Brain microvascular endothelial cell (primary cell): ENCODE measurements around the gene SNAI3.
"Not testable (repeated sequence)": the region's sequence is repeated elsewhere in the genome, so short reads cannot be mapped to it uniquely, and the experiment has no call there.

Experiments used
- DNase-seq: peaks from one replicate; pipeline ENCODE4 v3.0.0-alpha.2; 2020
- H3K27ac ChIP-seq: fragments of 250-450 bp; sonication (Bioruptor Pico); 2 replicates; pipeline ENCODE4 v1.5.1; 2020; ENCODE audit warnings: mild to moderate bottlenecking, moderate library complexity
- H3K27me3 ChIP-seq: fragments of 250-450 bp; sonication (Bioruptor Pico); replicated peaks from 2 replicates; pipeline ENCODE4 v1.5.1; 2020; ENCODE audit warnings: mild to moderate bottlenecking
- H3K36me3 ChIP-seq: fragments of 250-450 bp; sonication (Bioruptor Pico); replicated peaks from 2 replicates; pipeline ENCODE4 v1.5.1; 2020; ENCODE audit warnings: mild to moderate bottlenecking
- H3K4me3 ChIP-seq: 2 replicates; pipeline ENCODE4 v1.5.1; 2011; ENCODE audit warnings: low read depth, mild to moderate bottlenecking, control low read depth, low read length, moderate library complexity
- CTCF ChIP-seq: IDR thresholded peaks from 2 replicates; pipeline ENCODE4 v1.5.1; 2011; ENCODE audit warnings: low read depth, mild to moderate bottlenecking, moderate library complexity, low read length, control low read depth, inconsistent platforms; ENCODE audit errors: missing control alignments
- in situ Hi-C: cut with HindIII; loops from 2 replicates; pipeline ENCODE4 v1.10.0; 2017; ENCODE audit warnings: low sequenced_read_pairs, low pct_ligation_motif_present

The SNAI3 gene

GRCh38 chr16:88669980-88670379, 16.3 kb downstream of the SNAI3 start:
- Histone ChIP-seq H3K36me3 (no peaks in the 10 kb centered on the region), H3K4me3 (no peak overlapping the region), H3K27me3 (no peaks in the 10 kb centered on the region), H3K27ac (no peak overlapping the region)
- DNase-seq = no peak
- TF ChIP-seq CTCF = no peak
- in situ Hi-C loops = no loop called here

DNA sequence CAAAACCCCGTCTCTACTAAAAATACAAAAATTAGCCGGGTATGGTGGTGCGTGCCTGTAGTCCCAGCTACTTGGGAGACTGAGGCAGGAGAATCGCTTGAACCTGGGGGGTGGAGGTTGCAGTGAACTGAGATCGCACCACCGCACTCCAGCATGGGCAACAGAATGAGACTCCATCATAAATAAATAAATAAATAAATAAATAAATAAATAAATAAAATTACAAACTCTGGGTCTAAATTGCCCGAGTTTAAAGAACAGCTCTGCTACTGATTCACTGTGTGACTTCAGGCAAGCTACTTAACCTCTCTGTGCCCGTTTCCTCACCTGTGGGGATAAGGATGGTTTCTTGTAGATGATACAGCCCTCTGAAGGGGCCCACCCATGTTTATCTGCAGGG, 16.8 kb downstream of the SNAI3 start:
- H3K27me3 ChIP-seq, H3K4me3 ChIP-seq, H3K36me3 ChIP-seq, H3K27ac ChIP-seq, DNase-seq, in situ Hi-C loops: not testable (repeated sequence)

DNA sequence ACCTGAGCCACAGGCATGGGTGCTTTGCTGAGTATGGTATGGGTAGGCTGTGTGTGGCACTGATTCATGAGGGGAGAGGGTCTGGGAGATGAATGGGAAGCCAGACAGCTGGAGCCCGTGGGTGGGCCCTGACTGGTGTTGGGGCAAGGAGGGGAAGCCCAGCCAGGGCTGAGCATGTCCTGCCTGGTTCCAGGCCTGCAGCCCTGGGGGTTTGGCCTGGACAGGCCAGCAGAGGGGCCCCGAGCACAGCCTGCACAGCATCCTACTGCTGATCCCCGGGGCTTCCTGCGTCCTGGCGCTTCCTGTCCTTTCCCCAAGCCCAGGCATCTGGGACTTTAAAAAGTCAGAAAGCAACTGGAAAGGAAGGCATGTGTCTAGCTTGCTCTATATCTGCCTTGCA, 18.8 kb downstream of the SNAI3 start:
- peak; percentile 50 for TF ChIP-seq CTCF

DNA sequence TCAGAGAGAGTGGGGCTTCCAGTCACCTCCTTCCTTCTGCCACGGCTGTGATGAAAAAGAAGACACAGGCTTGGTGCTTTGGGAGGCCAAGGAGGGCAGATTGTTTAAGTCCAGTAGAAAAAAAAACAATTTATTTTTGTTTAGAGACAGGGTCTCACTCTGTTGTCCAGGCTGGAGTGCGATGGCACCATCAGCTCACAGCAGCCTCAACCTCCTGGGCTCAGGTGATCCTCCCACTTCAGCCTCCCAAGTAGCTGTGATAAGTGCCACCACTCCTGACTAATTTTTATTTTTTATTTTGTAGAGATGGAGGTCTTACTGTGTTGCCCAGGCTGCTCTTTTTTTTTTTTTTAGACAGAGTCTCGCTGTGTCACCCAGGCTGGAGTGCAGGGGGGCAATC, 20.7 kb downstream of the SNAI3 start:
- DNase-seq = no peak
- no peak for TF ChIP-seq CTCF
- Histone ChIP-seq H3K27me3 (no peaks in the 10 kb centered on the region), H3K4me3 (no peak overlapping the region), H3K36me3 (no peaks in the 10 kb centered on the region), H3K27ac (no peak overlapping the region)
- in situ Hi-C loops = no loop called here

More for the DNA sequence above, 18.8 kb downstream of the SNAI3 start:
- Histone ChIP-seq H3K36me3 (no peaks in the 10 kb centered on the region), H3K4me3 (no peak overlapping the region), H3K27me3 (no peaks in the 10 kb centered on the region), H3K27ac (no peak overlapping the region)
- DNase-seq = no peak
- in situ Hi-C loops = no loop called here

DNA sequence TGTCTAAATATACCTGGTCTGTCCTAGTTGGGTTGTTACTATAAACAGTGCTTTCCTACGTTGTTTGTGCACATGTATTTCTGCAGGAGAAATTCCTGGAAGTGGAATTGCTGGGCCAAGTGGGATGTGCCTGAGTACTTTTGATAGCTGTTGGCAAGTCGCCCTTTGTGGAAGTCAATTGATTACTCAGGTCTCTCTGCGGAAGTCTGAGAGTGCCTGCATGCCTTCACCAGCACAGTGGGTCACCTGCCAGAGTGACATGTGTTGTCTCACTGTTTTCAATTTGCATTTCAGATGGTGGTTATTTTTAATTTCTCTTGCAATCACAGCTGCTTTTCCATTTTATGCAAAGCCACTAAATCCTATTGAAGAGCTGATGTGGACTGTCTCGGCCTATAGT, 21.2 kb downstream of the SNAI3 start:
- H3K27ac ChIP-seq = no peak overlapping the region
- TF ChIP-seq CTCF = no peak
- in situ Hi-C loops = no loop called here
- H3K36me3 ChIP-seq = peaks cover under 1% of the 10 kb centered on the region
- H3K4me3 ChIP-seq = no peak overlapping the region
- H3K27me3 ChIP-seq = no peaks in the 10 kb centered on the region
- DNase-seq = no peak

DNA sequence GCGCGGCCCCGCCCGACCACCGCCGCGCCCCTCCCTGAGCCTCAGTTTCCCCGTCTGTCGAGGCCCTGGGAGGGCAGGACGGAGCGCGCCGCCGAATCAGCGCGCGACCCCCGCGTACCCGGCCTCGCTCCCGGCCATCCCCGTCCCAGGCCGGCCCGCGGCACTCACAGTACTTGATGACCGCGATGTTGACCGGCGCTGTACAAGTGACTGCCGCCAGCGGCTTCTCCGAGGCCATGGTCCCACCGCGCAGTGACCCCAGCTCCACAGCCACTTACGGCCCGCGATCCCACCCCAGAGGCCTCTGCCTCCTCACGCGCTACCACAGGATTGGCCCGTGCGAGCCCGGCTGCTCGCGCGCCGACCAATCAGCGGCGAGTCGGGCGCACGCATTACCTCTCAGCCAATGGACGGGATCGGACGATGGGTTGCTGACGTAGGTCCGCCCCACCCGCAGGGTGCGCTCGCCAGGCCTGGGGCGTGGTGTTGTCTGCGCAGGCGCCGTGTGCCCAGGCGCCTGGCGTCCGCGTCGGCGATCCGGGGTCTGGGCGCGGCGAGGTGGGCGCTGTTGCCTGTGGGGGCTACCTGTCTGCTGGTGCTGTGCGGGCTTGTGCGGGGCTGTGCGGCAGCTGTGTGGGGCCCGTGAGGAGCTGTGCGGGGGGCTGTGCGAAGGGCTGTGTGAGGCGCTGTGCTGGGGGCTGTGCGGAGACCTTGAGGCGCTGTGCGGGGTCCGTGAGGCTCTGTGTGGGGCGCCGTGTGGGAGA, 23.3 kb downstream of the SNAI3 start, which contains the start of gene MVD:
Gene MVD (minus strand): TSS at position 249 of the 764 bp plus-strand sequence. CDS start 11 bp downstream, at position 238.
- H3K27me3 ChIP-seq = no peaks in the 10 kb centered on the region
- DNase-seq = peak; percentile 96
- H3K27ac ChIP-seq = peak within 1 kb of the TSS; percentile 80
- TF ChIP-seq CTCF = no peak
- H3K4me3 ChIP-seq = peak within 1 kb of the TSS; percentile 99
- in situ Hi-C loops = no loop called here
- H3K36me3 ChIP-seq = peaks cover 3% of the 10 kb centered on the region
